Activated CD4-positive, alpha-beta T cell treated with anti-CD3 and anti-CD28 coated beads for 4 hours (primary cell): ENCODE results near the gene TAF10.
A peak's percentile ranks its signal among the peaks of the same experiment; 100 is the strongest.

ENCODE experiments used
- DNase-seq, 2 donors: peaks; one replicate each; pipeline ENCODE4 v3.0.0-alpha.2; 2020

The TAF10 gene

GRCh38 chr11:6607190-6607795 lies 4.7 kb downstream of the TAF10 start:
- DNase-seq = no peak

DNA sequence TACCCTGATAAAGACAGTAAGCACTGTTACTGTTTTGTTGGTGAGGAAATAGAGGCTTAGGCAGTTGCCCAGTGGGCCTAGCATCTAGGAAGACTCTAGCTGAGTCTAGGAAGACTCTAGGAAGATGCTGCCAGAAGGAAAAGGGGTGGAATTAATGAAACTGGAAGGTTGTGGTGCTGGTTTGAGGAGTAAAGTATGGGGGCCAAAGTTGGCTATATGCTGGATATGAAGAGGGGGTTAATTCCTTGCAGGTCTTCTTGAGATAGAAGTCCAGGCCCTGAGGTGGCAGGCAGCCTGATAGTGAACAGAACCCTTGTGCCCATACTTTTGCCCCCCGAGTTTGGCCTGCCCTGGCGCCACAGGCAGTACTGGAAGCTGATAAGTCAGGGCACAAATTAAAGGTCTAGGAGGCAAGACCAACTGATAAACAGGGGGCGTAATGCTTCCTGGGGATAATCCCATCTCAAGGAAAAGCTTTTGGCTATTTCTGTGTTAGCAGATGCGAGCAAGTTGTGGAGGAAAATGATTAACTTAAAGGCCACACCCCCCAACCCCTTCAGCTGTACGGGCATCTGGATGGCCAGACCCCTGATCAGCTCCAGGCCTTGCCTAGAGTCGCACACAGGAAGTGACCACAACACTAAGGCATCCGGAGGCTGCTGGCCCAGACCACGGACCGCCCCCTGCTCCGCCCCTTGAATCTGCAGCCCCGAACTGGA lies 5.4 kb downstream of the TAF10 start:
- peak in 1 of 2 donors; percentile 41 for DNase-seq

DNA sequence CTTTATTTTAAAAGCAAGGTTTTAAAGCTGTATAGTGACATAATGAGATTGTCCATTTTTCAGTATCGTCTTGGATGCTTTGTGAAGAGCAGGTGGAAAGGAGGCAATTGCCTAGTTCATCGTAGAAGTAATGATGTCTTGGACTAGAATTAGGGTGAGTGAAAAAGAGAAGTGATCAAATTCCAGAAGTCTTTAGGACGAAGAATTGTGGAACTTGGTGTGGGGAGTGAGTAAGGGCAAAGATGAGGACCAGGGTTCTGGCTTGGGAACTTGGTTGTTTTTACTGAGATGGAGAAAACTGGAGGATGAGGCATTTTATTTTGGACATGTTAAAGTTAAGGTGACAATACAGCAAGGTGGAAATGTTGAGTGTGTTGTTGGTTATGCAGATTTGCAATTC lies 7.2 kb downstream of the TAF10 start:
- DNase-seq = no peak

- peak; percentile 56 to 58 for DNase-seq
Measured at GRCh38 chr11:6604081-6604626, 7.9 kb downstream of the TAF10 start.

DNA sequence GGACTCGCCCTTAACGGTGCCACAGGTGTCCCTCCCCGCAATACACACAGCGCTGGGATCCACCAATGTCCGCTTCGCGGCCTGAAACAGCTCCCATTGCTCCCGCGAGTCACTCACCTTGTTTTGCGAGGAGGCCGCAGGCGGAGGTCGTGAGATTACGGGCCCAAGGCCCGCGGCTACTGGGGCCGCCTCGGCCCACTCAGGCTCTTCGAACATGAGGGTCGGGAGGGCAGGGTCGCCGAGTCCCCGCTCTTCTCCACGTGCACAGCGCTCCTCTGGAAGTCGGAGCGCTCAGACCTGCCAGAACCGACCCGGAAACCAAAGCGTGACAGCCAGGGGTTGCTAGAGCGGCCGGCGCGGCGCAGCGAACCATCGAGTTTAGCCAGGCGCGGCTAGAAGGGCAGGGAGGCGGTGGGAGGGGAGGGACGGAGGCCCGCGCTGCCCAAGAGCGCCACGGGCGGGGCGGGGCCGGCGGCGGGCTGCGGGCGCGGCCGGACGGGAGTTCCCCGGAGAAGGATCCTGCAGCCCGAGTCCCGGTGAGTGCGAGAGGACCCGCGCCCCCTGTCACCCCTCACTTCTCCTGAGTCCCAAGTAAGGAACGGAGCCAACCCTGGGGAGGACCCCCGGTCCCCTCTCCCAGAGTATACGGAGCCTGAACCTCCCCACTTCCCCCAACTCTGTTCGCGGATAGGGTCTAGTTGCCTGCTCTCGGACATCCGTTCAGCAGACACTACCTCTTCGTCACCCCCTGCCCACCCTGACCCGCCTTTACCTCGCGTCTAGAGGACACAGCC lies 8.5 kb downstream of the TAF10 start, which contains the start of the genes ILK and RRP8:
Gene ILK (plus strand): TSS at position 488 of the 794 bp plus-strand sequence. CDS start 498 bp downstream, outside the sequence.
Gene RRP8 (minus strand): TSS at position 330 of the 794 bp plus-strand sequence. CDS start 114 bp downstream, at position 216.
- DNase-seq = peak; percentile 81 to 82

- no peak for DNase-seq
Measured at GRCh38 chr11:6602096-6602940, 9.7 kb downstream of the TAF10 start.

- DNase-seq = no peak
Measured at GRCh38 chr11:6601041-6601461, 11.0 kb downstream of the TAF10 start.

- DNase-seq = no peak
Measured at GRCh38 chr11:6599881-6600390, 12.1 kb downstream of the TAF10 start.

DNA sequence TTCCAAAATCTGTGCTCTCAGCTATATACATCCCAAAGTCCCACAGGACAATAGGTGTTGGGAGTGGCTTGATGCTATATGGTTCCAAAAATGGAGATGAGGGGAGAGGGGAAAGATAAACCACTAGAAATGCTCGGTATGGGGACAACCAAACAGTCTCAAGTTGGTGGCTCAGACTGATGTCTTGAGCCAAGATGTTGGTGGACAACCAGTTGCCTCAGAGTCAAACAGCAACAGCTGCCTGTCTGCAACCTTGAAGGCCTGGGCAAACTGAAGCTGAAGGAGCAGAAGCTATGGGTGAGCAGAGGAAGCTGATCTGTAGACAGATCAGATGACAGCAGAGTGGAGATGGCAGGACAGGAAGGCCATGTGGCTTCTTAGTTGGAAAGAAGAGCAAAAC lies 12.6 kb downstream of the TAF10 start:
- DNase-seq = no peak

- DNase-seq = no peak
Measured at GRCh38 chr11:6598555-6598954, 13.5 kb downstream of the TAF10 start.

DNA sequence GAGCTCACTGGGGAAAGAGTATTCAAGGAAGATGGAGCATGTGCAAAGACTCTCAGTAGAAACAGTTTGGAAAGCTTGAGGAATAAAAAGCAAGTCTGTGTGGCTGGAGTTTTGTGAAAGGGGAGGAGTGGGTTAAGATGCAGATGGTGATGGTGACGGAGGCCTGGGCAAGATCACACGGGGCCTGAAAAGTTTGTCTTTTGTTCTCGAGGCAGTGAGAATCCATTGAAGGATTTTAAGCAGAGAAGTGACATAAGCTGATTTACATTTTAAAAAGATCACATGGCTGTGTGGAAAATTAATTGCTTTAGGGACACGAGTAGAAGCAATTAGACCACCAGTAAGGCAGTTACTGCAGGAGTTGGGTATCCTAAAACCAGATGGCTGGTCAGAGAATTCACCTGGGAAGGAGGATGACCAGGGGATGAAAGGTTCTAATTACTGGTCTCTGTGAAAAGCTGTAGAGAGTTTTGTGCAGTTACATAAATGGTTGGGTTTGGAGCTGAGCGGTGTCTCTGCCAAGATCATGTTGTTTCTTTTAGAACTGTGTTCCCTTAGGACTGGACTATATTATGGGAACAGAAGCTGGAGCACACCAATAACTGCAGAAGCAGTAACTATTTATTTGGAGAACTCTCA lies 15.7 kb downstream of the TAF10 start:
- no peak for DNase-seq

- DNase-seq = no peak
Measured at GRCh38 chr11:6594142-6594768, 17.8 kb downstream of the TAF10 start.

DNA sequence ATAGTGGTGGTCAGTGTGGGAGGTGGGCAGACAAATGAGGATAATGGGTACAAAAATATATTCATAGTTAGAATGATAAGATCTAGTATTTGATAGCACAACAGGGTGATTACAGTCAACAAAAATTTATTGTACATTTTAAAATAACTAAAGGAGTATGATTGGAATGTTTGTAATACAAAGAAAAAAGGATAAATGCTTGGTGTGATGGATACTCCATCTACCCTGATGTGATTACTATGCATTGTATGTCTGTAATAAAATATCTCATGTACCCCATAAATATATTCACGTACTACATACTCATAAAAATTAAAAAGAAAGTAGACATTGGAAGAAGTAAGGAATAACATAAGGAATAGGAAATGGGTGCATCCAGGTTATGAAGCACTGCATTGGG lies 24.0 kb downstream of the TAF10 start:
- DNase-seq = no peak

DNA sequence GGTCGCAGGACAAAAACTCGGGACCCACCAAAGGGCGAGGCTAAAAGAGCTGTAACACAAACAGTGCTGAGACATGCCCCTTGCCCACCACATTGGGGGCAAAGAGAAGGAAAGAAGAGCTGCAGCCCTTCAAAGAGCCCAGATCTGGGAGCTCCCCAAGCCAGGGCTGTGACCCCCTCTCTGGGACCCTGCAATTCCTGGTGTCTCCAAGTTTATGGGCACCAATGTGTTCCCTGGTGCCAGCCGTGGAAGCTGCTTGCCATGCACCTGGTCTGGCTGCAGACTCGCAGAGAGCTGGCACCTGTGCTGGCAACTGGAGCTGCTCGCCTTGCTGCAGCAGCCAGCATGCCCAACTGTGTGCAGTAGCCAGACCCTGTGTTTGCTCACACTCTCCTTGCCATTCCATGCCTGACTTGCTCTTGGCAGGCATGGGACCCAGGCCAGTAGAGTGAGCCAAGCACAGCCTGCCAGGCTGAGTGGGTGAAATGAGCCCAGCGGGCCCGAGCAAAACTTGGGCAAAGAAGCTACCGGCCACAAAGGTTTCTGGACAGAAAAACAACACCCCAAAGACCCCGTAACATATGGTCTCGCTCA lies 24.6 kb downstream of the TAF10 start:
- no peak for DNase-seq

- no peak for DNase-seq
Measured at GRCh38 chr11:6586434-6587359, 25.3 kb downstream of the TAF10 start.

- DNase-seq = no peak
Measured at GRCh38 chr11:6584528-6584927, 27.5 kb downstream of the TAF10 start.

DNA sequence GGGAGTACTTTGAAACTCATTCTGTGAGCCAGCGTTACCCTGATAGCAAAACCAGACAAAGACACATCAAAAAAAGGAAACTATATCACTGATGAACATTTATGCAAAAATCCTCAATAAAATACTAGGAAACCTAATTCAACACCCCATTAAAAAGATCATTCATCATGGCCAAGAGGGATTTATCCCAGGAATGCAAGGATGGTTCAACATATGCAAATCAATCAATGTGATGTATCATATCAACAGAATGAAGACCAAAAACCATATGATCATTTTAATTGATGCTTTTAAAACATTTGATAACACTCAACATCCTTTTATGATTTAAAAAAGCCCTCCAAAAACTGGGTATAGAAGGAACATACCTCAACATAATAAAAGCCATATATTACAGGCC lies 28.4 kb downstream of the TAF10 start:
- DNase-seq = no peak

DNA sequence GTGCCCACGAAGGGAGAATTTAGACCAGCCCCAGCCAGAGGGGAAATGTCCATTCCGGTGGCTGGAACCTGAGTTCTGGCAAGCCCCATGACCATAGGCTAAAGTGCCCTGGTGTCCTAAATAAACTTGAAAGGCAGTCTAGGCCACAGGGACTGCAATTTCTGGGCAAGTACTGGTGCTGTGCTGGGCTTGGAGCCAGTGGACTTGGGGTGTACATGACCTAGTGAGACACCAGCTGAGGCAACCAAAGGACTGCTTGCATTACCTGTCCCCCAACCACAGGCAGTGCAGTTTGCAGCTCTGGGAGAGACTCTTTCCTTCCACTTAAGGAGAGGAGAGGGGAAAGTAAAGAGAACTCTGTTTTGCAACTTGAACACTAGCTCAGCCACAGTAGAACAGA lies 32.3 kb downstream of the TAF10 start:
- DNase-seq = no peak

DNA sequence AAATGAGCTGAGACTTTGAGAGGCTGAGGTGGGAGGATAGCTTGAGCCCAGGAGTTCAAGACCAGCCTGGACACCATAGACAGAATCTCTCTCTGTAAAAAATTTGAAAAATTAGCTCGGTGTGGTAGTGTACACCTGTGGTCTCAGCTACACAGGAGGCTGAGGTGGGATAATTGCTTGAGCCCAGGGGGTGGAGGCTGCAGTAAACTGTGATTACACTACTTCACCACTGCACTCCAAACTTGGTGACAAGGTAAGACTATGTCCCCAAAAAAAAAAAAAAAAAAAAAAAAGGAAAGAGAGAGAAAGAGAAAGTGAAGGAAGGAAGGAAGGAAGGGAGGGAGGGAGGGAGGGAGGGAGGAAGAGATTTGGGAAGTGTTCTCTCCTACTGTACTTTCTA lies 33.9 kb downstream of the TAF10 start:
- DNase-seq = no peak
